NB4 (cell line): ENCODE data around the gene PUM1.

Experiments
- MYC ChIP-seq: IDR thresholded peaks from 2 replicates; pipeline ENCODE4 v1.6.1; 2011; ENCODE audit warnings: low read depth, low read length
- TF ChIP-seq, protein P1 (sequence below): IDR thresholded peaks from one replicate; pipeline ENCODE4 v1.5.1; 2012; ENCODE audit warnings: low read depth, low read length

DNA sequence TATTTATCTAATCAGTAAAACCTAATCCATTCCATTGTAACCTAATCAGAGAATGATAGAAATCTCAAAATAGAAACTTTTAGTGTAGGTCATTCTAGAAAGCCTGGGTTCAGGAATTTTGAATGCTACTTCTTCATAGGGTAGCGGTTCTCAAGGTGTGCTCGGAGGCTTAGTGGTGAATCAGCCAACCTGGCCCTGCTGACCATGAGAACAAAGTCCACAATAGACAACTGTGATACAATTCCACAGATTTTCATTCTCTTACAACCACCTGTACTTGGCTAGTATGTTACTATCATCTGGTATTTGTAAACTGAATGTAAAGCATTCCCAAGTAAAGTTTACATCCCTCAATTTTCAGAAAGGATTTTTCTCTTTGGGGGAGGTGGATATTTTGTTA, 7.5 kb upstream of the PUM1 start:
- TF ChIP-seq, protein P1, sequence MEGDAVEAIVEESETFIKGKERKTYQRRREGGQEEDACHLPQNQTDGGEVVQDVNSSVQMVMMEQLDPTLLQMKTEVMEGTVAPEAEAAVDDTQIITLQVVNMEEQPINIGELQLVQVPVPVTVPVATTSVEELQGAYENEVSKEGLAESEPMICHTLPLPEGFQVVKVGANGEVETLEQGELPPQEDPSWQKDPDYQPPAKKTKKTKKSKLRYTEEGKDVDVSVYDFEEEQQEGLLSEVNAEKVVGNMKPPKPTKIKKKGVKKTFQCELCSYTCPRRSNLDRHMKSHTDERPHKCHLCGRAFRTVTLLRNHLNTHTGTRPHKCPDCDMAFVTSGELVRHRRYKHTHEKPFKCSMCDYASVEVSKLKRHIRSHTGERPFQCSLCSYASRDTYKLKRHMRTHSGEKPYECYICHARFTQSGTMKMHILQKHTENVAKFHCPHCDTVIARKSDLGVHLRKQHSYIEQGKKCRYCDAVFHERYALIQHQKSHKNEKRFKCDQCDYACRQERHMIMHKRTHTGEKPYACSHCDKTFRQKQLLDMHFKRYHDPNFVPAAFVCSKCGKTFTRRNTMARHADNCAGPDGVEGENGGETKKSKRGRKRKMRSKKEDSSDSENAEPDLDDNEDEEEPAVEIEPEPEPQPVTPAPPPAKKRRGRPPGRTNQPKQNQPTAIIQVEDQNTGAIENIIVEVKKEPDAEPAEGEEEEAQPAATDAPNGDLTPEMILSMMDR = no peak
- TF ChIP-seq MYC = no peak
